Skeletal muscle satellite cell (primary cell): ENCODE measurements around the gene WBP4. TPM values are rescaled to one million over a fixed set of nuclear protein-coding genes. Genes with fewer than 3 reads are reported as not detected.

Source experiments
- small RNA-seq: library from RNA; depleted of rRNA; stranded (forward); fragments of <200 nt; gene quantifications from one replicate; pipeline ENCODE3, GENCODE V24; 2012

WBP4 gene

Small RNA genes lying within 50 kb of the gene (small RNA-seq; reads per million reads assigned to genes)
- gene MIR3168 (not detected), gene RN7SL597P (not detected)
